GM12801 (cell line): Measurements from ENCODE around the gene SNAPC2.

ENCODE experiments used
- CTCF ChIP-seq: IDR thresholded peaks from one replicate; pipeline ENCODE4 v1.5.1; 2011; ENCODE audit warnings: control low read depth; ENCODE audit not compliant: insufficient read length; ENCODE audit errors: extremely low read depth

The SNAPC2 gene

GRCh38 chr19:7919610-7920518, at the start of gene SNAPC2:
SNAPC2 (plus strand) TSS chr19:7920338; CDS start chr19:7920367, 29 bp downstream.
- TF ChIP-seq CTCF = no peak

DNA sequence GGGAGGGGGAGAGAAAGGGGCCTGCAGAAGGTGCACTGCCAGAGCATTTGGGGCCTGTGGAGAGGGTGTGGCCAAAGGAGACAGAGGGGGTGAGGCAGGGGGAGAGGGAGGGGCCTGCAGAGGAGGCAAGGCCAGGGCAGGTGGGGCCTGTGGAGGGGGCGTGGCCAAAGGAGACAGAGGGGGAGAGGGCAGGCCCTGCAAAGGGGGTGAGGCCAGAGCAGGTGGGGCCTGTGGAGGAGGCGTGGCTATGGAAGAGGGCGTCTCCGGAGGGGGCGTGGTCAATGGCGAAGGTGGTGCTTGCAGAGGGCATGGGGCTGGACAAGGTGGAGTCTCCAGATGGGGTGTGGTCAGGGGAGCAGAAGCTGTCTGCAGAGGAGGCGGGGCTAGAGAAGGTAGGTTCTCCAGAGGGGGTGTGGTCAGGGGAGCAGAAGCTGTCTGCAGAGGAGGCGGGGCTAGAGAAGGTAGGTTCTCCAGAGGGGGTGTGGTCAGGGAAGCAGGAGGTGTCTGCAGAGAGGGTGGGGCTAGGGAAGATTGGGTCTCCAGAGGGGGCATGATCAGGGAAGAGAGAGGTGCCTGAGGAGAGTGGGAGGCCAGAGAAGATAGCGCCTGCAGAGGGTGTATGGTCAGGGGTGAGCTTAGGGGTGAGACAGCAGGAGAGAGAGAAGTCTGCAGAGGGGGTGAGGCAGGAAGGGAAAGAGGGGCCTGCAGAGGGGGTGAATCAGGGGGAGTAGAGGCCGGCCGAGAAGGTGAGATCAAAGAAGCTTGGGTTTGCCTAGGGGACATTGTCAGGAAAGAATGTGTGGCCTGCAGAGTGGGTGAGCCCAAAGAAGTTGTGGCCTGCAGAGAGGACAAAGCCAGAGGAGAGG, 49.3 kb upstream of the SNAPC2 start:
- TF ChIP-seq CTCF = no peak

DNA sequence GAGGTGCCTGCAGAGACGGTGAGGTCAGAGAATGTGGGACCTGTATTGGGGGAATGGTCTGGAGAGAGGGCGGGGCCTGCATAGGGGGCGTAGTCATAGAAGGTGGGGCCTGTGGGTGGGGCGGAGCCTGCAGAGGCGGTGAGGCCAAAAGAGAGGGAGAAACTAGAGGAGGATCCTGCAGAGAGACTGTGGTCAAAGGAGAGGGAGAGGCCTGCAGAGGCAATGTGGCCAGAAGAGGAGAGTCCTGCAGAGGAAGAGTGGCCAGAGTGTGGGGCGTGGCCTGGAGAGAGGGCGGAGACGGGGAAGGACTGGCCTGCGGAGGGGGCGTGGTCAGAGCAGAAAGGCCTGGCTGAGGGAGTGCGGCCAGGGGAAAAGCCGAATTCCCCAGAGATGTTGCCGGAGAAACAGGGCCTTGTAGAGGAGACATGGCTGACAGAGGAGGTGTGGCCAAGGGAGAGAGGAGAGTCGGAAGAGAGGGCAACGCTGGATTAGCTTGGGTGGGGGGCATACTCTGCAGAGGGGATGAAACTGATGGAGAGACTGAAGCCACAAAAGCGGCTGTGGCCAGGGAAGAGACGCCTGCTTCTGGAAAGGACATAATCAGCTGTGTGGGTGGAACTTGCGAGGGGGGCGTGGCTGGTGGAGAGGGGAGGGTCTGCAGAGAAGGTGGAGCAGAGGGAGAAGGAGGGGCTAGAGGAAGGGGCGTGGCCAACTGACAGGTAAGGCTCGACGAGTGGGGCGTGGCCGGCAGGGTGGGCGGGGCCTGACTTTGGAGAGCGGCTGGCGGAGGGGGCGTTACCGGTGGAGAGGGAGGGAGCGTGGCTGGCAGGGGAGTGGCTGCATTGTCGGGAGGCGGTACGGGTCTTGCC, 48.5 kb upstream of the SNAPC2 start:
- no peak for TF ChIP-seq CTCF

DNA sequence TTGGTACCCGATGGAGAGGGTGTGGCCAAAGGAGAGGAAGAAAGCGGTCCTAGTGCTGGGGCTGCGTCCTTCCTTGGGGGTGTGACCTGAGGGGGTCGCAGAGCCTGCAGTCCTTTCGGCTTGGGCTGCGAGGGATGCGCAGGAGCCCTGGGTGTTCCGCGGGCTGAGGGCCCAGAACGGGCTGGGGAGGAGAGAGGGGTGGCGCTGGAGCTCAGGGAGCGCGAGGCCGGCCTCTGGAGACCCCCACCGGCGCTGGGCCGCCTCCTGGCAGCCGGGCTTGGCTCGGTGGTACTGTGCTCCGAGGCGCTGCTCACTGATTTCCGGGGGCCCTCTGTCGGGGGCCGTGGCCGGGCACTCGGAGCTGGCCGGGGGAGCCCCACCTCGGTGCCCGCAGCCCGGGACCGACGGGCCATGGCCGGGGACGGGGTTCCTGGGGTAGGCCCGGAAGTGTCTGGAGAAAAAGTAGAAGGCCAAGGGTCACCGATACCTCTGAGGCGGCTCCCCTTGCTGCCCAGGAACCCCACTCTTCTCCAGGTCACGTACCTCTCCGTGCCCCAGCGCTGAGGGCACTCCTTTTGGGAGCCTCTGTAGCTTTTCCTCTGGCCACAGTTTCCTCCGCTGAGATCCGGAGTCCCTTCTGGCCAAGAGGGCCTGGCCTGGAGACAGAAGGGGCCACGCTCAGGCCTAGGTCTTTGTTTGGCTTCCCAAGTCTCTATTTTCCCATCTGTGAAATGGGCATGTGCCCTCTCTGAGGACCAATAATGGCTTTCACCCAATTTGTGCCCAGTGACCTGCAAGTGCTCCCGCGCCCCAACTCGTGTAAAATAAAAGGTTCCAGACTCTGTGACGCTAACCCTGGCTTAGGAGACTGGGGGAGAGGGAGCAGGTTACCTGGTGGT, 47.6 kb upstream of the SNAPC2 start:
- TF ChIP-seq CTCF = no peak

DNA sequence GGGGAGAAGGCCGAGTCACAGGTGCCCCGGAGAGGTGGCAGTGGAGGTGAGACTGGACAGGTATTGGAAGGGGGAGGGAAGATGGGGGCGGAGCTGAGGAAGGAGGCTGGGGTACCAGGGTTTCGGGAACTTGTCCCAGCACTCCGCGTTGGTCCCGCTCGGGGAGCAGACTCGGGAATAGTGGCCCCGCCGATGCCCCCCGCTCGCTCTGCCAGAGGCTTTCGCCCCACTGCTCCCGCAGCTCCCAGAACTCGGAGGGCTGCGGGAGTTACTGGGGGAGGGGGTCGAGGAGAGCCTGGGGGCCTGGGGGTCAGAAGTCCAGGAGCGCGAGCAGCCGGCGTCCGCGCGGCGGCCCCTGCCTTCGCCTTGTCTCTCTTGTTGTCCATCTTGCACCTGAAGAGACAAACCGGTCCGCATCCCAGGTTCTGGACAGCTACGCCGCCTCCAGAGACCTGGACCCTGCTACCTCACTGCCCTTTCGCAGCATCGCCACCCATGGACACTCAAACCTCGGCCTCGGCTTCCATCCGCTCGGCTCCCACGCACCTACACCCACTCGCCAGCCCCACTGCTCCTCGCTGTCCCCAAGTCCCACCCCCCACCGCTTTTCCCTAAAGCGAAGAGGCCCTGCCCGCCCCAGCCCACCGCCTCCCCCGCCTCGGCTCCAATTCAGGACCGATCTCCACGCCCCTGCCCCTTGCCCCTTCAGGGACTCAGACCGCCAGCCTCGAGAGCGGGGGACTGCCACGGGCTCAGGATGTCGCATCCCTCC, 46.6 kb upstream of the SNAPC2 start:
- TF ChIP-seq CTCF = no peak
